Measurements from ENCODE around the gene TMPRSS2.

Gene TMPRSS2

DNA sequence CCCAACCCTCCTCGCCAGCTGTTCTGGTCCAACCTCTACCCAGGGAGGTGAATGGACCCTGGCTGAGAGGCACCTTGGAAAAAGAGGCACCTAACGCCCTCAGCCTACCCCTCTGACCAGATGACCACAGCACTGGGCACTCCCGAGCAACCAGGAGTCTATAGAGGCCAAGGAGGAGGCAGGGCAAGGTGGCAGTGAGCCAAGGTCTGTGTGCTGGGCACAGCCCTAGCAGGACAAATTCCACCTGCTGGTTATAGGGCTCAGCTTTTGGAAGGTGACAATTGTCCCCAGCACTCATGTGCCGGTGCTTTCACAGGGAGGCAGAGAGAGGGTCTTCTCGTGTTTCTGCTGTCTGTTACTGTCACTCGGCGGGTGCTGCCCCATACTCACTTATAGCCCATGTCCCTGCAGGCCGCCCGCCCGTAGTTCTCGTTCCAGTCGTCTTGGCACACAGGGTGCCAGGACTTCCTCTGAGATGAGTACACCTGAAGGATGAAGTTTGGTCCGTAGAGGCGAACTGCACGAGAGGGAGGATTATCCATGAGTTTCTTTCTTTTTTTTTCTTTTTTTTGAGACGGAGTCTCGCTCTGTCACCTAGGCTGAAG is 27.8 kb downstream of the TMPRSS2 start:
- DNase-seq = no peak

DNA sequence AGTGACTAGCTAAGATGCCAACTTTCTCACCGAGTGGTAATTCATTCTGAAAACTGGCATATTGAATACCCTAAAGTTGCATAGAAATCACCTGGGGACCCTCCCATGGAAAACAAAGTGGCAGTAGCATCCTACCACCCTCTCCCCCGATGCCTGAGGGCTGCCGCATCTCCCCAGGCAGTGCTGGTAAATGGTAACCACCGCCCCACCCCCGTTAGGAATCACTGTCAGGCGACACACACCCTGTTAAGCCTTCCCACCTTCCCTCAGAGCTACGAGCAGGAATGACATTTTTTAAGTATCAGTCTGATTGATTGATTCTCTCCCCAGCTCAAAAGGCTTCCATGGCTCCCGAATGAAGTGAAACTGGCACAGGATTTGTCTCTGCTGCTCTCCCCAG is 28.3 kb downstream of the TMPRSS2 start:
- no peak for DNase-seq

DNA sequence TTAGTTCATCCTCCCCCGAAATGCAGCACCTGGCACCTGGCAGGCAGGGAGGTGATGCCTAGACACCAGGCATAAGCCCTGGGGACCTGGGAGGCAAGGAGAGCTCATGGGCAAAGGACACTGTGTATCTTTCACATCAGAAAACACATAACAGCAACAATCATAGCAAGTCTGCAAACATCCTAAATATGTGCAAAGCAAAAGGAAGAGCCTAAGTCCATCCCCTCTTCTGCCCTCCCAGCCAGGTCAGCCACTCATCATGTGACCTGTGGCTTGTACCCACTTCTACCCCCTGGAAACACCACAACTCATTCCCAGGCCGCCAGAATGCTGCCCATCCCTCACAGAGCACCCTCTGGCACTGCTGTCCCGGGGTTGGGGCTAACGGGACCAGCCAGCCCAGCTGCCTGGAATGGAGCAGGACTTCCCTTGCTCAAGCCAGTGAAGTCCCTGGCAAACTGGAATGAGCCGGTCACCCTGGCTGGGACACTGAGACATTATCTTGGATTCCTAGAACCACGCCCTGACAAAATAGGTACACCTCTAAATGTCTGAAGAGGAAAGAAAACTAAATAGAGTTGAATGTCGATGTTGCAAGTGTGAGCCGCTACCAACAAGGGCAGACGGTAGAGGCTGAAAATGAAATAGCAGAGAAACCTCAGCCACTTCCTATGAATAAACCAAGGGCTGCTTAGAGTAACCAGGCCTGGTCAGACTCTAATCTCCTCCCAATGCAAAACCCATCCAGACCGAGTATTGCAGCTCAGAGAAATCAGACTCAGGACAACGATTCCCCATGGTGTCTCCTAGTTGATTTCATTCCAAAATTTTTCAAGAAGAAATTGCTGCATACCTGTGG is 29.4 kb downstream of the TMPRSS2 start:
- no peak for DNase-seq

DNA sequence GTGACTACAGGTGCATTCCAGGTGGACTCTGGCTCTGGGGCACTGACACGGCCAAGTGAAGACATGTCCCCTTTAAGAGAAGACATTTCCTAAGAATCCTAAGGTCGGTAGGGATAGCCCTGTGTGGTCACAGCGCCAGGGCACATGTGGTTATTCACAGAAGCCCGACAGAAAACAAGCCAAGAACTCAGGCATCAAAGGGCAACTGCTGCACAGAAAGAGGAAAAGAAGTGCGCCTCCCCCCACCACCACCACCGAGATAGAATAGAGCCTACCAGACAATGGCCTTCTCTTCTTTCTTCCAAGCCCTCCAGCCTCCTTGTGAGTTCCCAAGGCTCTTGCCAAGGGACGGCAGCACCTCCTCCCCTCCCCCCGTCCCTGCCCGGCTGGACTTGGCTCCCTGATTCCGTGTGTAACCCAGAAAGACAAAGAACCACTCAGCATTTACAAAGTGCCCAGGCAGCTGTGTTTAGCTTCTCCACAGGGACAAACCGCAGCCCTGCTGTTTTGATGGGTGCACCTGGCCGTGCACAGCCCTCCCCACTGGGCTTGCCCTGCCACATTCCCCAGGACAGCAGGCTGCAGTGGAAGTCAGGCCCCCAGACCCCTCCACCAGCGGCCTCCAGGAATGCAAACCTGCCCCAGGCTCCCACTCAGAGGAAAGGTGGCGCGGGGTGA is 30.2 kb downstream of the TMPRSS2 start:
- DNase-seq = no peak

DNA sequence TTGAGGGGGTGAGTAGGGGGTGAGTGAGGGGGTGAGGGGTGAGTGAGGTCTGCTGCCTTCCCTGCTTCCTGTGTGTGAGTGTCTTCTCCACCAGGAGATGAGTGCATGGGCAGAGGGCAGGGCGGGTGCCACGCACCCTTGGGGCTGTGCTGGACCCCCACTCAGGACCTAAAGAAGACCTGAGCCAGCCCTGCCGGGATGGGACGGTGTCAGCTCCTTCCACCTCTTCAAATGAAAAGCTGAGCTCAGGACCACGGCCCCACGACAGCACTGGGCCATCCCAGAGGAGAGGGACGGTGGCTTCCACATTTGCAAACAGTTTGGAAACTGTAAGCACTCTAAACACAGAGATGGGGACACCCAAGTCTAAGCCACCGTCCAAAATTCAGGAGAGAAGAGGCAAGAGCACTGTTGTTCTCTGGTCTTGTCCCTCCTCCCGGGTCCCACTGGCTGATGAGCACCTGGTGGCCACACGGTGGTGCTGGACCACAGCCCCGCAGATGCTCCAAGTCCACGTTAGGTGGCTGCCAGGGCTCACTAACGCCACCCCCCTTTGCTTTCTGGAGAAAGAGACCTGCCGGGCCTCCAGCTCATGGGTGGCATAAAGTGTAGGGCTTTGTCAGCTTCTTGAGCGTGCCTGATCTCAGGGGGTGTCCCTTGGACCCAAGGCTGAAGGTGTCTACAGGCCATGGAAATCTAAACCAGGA is 32.1 kb downstream of the TMPRSS2 start:
- DNase-seq = no peak

DNA sequence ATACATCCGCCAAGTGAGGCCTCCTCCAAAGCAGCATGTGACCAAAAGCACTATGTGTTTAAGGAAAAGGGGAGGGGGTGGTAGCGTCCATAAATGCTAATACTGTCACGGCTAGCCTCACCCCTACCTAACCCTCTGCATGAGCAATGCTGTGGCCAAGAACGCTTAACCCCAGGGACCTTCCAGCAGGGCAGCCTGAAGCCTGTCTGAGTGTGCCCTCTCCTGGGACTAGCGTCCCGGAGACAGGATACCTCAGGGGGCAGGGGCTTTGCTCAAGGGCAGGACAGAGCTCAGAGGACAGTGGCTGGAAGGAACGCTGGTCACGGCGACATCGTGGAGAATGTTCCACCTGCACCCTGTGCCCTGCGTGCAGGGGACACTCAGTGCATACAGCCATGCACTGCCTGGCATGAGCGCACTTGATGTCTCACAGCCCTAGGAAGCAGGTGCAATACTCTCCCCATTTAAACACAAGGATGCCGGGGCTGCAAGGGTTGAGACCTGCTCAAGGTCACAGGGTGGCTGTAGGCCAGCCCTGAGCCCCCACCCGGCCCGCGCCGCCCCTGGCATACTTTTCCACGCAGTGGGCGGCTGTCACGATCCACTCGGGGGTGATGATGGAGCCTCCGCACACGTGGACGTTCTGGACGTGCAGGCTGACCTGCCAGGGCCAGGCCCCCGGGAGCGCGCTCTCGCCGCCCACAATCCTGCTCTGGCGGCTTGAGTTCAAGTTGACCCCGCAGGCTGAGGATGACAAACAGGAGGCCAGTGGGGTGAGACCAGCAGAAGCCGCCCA is 35.0 kb downstream of the TMPRSS2 start:
- no peak for DNase-seq

DNA sequence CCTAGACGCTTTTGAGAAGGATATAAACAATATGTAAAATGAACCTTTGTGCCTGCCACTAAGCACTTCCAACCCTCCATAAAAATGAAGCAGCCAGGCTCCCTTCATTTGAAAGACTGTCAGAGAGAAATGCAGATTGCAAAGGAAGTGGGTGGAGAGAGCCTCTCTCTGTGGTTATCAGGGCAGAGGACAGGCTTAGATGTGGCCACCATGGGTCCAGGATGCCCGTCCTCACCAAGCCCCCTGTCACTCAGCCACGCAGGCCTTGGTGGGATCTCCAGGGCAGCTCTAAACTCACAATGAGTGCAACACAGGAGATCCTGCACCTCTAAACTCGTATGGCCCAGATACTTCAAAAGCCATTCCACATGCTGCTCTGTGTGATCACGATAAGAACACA is 37.9 kb downstream of the TMPRSS2 start:
- no peak for DNase-seq

DNA sequence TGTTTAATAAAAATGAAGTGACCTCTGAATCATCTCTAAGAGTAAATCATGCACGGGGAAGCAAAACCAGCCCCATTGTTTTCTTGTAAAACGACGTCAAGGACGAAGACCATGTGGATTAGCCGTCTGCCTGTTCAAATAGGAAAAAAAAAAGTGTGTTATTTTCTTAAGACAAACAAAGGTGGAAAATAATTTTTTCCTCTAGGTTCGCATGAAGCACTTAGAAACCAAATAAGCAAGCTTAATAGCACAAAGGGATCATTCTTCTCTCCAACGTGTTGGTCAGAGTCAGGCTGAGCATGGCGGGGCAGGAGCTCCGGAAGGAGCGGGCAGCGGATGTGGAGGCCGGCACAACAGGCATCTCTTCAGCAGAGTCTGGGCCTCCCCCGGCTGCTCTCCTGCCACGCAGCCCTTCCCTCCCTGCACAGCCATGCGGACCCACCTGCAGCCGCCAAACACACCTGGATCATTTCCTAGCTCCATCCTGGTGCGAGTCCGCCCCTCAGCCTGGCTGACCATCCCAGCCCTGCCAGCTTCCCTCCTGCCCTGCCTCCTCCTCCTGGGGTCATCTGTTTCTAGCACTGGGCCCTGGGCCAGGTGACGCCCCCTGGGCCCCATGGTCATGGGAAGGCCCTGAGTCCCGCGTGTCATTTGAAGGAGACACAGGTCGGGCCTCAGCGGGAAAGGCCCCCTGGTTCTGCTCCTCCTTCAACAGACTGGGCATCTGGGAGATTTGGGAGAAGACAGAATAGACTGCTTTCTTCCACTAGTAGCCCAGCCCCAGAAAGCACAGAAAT is 41.7 kb downstream of the TMPRSS2 start:
- no peak for DNase-seq

DNA sequence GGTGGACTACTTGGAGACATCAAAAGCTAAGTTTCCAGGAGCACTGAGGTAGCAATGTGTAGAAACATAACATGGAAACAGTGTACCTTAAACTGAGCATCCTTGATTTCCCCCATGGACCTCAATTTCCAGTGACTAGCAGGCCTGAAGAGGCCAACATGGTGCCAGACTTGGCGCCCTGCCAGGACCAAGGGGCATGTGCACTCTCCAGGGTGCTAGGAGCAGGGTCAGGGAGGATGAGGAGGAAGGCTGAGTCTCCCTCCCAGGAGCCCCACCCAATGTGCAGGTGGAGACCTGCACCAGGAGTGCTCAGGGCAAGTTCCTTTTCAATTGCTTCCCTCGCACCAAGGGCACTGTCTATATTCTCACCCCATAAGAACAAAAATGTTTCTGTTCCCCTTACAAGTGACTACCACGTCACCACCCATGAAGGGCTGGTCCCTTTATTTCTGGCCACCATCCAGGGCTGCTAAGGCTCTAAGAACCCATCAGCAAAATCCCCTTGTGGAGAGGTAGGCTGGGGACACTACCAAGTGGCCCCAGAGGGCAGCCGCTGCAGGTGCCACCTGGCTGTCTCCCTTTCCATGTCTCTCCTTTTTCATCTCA is 42.7 kb downstream of the TMPRSS2 start:
- no peak for DNase-seq

DNA sequence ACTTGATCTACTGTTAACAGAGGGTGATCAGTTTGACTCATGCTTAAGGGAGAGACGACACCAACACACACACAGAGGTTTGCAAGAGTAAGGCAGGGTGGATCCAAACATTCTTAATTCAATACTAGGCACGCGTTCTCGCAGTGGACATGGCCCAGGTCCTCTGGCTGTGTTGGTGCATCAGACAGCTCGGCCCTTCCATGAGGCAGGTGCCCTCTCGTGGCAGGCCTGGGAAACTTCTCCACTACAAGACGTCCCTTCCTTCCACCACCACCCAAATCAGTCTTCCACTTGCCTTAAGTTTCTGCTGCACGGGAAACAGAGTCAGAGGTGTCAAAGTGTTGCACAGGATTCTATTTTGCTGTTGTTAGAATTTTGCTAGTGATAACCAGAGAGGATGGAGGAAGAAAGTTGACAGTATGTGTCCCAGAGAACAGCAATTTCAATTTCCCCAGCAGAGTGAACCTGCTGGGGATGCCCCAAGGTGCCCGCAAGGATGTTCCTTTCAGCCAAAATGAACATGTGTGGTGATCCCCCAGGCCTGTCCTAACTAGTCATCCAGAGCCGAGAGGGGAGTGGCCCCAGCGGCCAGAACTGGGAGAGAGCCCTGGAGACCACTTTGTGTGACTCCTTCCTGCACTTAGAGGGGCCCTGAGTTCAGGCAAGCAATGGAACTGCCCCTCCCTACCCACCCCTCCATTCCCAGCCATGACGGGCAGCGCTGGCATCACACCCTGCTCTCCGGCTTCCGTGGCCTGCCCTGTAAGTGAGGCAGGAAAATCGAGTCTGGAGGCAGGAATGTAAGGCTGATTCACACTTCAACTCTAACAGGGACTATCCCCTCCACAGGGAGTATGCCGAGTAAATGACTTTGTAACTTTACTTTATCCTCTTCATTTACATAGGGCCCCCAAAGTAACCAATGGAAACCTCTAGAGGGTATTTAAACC is 47.1 kb downstream of the TMPRSS2 start:
- peak; percentile 69 for DNase-seq

DNA sequence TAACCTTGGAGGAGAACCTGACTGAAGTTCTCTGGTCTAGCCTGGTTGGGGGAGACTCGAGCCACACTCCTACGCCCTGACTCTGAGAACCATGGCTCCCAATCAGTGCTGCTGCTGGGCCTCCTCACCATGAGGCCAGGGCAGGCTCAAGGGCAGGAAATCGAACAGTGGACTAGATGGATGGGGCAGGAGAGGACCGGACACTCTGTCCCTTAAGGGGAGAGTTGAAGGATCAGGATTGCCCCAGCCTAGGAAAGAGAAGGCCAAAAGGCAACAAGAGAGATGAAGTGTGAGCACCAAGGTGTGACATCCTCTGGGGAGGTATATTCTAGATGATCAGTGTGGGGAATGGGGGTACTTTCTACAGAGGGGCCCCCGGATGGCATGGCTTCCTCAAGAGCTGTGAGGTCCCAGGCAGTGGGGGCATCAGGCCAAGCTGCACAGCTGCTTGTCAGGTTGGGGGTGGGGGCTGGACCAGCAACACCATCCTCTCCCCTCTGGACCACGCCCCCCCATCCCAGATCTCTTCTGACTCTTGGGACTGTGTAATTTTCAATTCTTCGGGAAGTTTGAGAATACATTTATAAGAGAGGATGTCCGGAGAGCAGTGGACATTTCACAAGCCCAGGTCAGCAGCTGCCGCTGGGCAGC is 47.9 kb downstream of the TMPRSS2 start:
- DNase-seq = no peak

DNA sequence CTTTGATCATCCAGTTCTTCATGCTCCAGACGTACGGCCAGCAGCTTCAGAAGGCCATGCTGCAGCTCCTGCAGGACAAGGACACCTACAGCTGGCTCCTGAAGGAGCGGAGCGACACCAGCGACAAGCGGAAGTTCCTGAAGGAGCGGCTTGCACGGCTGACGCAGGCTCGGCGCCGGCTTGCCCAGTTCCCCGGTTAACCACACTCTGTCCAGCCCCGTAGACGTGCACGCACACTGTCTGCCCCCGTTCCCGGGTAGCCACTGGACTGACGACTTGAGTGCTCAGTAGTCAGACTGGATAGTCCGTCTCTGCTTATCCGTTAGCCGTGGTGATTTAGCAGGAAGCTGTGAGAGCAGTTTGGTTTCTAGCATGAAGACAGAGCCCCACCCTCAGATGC is 49.4 kb downstream of the TMPRSS2 start:
- no peak for DNase-seq

DNA sequence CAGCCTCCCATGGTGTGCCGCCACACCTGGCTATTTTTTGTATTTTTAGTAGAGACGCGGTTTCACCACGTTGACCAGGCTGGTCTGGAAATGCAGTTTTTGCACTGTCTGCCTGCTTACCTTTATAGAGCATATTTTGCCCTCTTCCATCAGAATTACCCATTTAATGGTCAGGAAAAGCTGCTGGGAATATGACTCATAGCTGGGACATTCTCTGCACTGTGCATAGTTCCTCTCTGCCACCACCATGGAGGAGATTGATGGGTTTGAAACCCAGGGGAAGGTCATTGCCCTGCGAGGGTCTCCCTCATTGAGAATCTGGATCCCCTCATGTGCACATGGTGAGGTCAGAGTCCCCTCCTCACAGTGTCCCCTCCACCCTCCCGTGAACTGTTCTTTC is 49.8 kb downstream of the TMPRSS2 start:
- DNase-seq = no peak

DNA sequence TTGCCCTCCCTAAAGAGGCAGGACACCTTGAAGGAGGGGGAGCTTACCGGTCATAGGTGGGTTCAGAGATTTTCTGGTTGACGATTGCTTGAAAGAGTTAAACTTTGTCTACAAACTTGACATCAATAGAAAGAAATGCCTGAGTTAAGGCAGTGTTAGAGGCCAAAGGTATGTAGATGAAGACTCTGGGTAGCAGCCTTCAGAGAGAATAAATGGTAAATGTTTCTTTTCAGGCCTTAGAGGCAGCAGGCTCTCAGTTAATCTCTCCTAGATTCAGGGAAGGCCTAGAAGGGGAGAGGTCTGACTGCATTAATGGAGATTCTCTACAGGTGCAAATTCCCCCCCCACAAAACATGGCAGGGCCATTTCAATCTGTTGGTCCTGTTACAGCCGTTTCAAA is 54.2 kb downstream of the TMPRSS2 start:
- DNase-seq = no peak

DNA sequence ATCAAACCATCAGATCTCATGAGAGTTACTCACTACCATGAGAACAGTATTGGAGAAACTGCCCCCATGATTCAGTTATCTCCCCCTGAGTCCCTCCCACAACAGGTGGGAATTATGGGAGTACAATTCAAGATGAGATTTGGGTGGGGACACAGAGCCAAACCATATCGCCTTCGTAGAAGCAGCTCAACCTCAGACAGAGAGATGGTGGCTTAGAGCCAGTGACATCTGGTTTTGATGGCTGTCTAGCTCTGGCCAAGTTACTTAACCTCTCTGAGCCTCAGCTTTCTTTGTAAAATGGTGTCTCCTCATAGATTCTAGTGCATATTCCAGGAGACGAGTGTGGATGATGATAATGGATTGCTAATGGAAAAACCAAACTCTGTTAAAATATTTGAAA is 54.8 kb downstream of the TMPRSS2 start:
- DNase-seq = no peak

DNA sequence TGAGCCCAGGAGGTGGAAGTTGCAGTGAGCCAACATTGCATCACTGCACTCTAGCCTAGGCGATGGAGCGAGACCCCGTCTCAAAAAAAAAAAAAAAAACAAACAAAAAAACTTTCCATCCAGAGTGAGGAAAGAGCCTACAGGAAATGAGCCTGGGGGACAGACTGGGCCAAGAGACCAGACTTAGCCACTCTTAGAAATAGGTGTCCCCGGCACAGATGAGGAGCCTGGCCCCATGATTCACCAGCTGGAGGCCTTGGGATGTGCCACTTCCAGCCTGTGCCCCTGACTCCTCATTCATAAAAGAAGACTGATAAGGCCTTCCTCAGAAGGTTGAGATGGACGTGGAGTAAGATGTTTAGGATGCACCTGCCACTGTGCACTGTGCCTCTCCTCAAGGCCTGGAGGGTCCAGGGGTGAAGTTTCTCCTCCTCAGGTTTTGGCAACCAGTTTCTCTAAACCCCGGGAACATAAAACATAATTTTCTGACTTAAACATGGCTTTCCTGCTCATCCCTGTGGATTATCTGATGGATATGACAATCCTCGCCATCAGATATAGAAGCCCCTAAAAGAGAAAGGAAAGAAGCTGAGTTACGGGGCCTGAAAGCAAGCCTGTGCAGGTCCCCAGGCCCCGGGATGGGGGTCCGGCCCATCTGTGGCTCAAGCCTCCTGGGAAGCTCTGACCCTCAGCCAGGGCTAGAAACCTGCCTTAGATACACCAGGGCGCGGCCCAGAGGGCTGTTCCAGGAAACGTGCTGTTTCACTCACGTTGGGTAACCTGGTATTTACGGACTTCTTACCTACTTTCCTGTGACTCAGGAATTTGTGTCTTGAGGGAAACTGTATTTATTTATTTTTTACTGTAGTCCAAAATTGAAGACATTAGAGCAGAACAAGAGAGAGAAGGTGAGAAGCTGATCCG is 55.9 kb downstream of the TMPRSS2 start:
- DNase-seq = no peak

DNA sequence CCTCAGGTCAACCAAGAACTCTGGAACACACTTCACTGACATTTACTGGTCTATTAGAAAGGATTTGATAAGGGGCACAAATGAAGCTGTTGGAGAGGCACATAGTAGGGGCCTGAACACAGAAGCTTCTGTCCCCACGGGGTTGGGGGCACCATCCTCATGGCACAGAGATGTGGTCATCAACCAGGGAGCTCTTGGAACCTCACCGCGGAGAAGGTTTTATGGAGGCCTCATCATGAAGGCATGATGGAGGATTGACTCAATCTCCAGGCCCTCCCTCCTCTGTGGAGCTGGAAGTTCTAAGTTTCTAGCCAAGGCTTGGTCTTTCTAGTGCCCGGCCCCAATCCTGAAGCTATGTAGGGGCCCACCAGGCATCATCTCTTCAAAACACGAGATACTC is 58.3 kb downstream of the TMPRSS2 start:
- DNase-seq = no peak

DNA sequence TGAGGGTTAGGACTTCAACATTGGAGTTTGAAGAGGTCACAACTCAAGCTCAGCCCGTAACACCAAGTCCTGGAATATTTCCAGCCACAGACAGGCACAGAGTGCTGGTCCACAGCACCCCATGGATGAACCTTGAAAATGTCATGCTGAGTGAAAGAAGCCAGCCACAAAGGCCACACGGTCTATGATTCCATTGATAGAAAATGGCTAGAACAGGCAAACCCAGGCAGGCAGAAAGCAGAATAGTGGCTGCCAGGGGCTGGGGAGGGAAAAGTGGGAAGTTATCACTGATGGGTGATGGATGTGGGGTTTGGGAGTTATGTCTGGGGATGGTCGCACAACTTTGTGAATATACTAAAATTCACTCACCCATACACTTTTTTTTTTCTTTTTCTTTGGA is 60.6 kb downstream of the TMPRSS2 start:
- no peak for DNase-seq

Measured in CD4-positive, alpha-beta T cell treated with Interleukin-6 for 4 hours (primary cell).